Renal pelvis (tissue), 4 donors: ENCODE measurements around the gene BTBD19. TPM values are rescaled to one million over a fixed set of nuclear protein-coding genes. Genes with fewer than 3 reads are reported as not detected.
A peak's percentile ranks its signal among the peaks of the same experiment; 100 is the strongest.
"Not testable (repeated sequence)": the region's sequence is repeated elsewhere in the genome, so short reads cannot be mapped to it uniquely, and the experiment has no call there.

Experiments used
- DNase-seq: peaks from one replicate; pipeline ENCODE4 v3.0.0-alpha.2; 2013
- polyA plus RNA-seq, 3 donors: library from polyadenylated mRNA; unstranded; fragments of 120-200 nt; gene quantifications; one replicate each; pipeline ENCODE4 v1.2.1, GENCODE V29; 2013; ENCODE audit not compliant: insufficient read length in 3 of 3

BTBD19 gene
- polyA plus RNA-seq, 3 donors, result 10.5 to 22.8 (median 22.7) TPM

- DNase-seq, result no peak
Observed at GRCh38 chr1:44826375-44827196, 18.3 kb downstream of the BTBD19 start.

- DNase-seq, result no peak
Observed at GRCh38 chr1:44827197-44828002, 19.1 kb downstream of the BTBD19 start.

- no peak for DNase-seq
Observed at GRCh38 chr1:44828003-44828651, 19.8 kb downstream of the BTBD19 start.

GRCh38 chr1:44828841-44829440, 20.6 kb downstream of the BTBD19 start:
- no peak for DNase-seq

GRCh38 chr1:44829506-44830384, 21.4 kb downstream of the BTBD19 start:
- DNase-seq, result no peak

- DNase-seq, result no peak
Observed at GRCh38 chr1:44830900-44831304, 22.6 kb downstream of the BTBD19 start.

GRCh38 chr1:44831516-44831915, 23.2 kb downstream of the BTBD19 start:
- no peak for DNase-seq

GRCh38 chr1:44832056-44832705, 23.9 kb downstream of the BTBD19 start:
- DNase-seq, result no peak

- DNase-seq, result no peak
Observed at GRCh38 chr1:44834328-44834727, 26.0 kb downstream of the BTBD19 start.

- DNase-seq, result peak; percentile 74
Observed at GRCh38 chr1:44835738-44836675, 27.7 kb downstream of the BTBD19 start.

- DNase-seq, result not testable (repeated sequence)
Observed at GRCh38 chr1:44838294-44838693, 30.0 kb downstream of the BTBD19 start.

- DNase-seq, result no peak
Observed at GRCh38 chr1:44839576-44839975, 31.3 kb downstream of the BTBD19 start.

GRCh38 chr1:44842486-44842861, 34.2 kb downstream of the BTBD19 start:
- DNase-seq, result no peak

- peak; percentile 93 for DNase-seq
Observed at GRCh38 chr1:44842862-44843655, 34.7 kb downstream of the BTBD19 start, which contains the start of gene PTCH2. TSS of gene PTCH2 (minus strand) at chr1:44843253. CDS start at chr1:44842932, 321 bp downstream.

- no peak for DNase-seq
Observed at GRCh38 chr1:44846985-44847384, 38.7 kb downstream of the BTBD19 start.

GRCh38 chr1:44847845-44848244, 39.5 kb downstream of the BTBD19 start:
- no peak for DNase-seq

- no peak for DNase-seq
Observed at GRCh38 chr1:44848456-44849181, 40.3 kb downstream of the BTBD19 start.
